Endothelial cell (in vitro differentiated cells): Measurements from ENCODE around the gene LRP1B. TPM values are rescaled to one million over a fixed set of nuclear protein-coding genes. Genes with fewer than 3 reads are reported as not detected.

Source experiments
- DNase-seq: peaks from one replicate; pipeline ENCODE4 v3.0.0; 2021; ENCODE audit warnings: low spot score
- H3K27ac Mint-ChIP-seq: one replicate; pipeline ENCODE4 v1.8.0; 2021; ENCODE audit warnings: mixed read lengths, inconsistent platforms; ENCODE audit not compliant: unreplicated experiment
- H3K27me3 Mint-ChIP-seq: one replicate; pipeline ENCODE4 v1.8.0; 2021; ENCODE audit warnings: mild to moderate bottlenecking, moderate library complexity, mixed read lengths, inconsistent platforms; ENCODE audit not compliant: unreplicated experiment
- H3K36me3 Mint-ChIP-seq: one replicate; pipeline ENCODE4 v1.8.0; 2021; ENCODE audit warnings: mild to moderate bottlenecking, low read depth, mixed read lengths, inconsistent platforms; ENCODE audit not compliant: unreplicated experiment
- H3K4me1 Mint-ChIP-seq: one replicate; pipeline ENCODE4 v1.8.0; 2021; ENCODE audit warnings: mild to moderate bottlenecking, mixed read lengths, inconsistent platforms; ENCODE audit not compliant: unreplicated experiment
- H3K4me3 Mint-ChIP-seq: one replicate; pipeline ENCODE4 v1.8.0; 2021; ENCODE audit warnings: mild to moderate bottlenecking, mixed read lengths, inconsistent platforms; ENCODE audit not compliant: unreplicated experiment
- H3K9me3 Mint-ChIP-seq: one replicate; pipeline ENCODE4 v1.8.0; 2021; ENCODE audit warnings: mixed read lengths, inconsistent platforms; ENCODE audit not compliant: unreplicated experiment
- total RNA-seq: library from RNA; stranded (reverse); fragmentation: NEBNext Ultra II Directional; extraction: Animal tissue kit (Norgen Biotek cat#: 25700); gene quantifications from one replicate; pipeline ENCODE4 v1.2.1, GENCODE V29; 2021; ENCODE audit not compliant: unreplicated experiment
- TF ChIP-seq, protein P1 (sequence below): fragments of 200-600 bp; sonication (generic); IDR thresholded peaks from one replicate; pipeline ENCODE4 v1.5.0; 2021; ENCODE audit warnings: antibody characterized with exemption; ENCODE audit not compliant: unreplicated experiment

LRP1B gene
- total RNA-seq, 1 donor from 2014 or later, result 1.4 TPM

DNA sequence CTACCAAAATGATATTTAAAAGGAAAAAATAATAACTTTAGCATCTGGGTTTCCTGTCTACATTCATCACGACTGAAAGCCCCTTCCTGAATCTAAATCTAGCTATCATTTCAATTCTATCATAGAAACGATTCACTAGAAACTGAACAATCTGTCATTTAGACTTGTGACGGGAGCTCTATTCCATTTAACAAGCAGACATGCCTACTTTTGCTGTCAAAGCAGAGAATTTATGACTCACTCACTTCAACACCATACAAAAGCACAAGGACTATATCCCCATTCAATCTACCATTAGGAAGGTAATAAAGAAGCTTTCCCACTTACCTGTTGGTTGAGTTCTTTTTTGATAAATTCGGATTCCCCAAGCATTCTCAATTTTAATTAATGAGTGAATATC is 1072.3 kb downstream of the LRP1B start:
- H3K4me3 Mint-ChIP-seq, result no peak overlapping the region
- no peaks in the 10 kb centered on the region for H3K4me1 Mint-ChIP-seq
- H3K36me3 Mint-ChIP-seq, result no peaks in the 10 kb centered on the region
- H3K9me3 Mint-ChIP-seq, result no peaks in the 10 kb centered on the region
- no peak for DNase-seq
- TF ChIP-seq, protein P1, sequence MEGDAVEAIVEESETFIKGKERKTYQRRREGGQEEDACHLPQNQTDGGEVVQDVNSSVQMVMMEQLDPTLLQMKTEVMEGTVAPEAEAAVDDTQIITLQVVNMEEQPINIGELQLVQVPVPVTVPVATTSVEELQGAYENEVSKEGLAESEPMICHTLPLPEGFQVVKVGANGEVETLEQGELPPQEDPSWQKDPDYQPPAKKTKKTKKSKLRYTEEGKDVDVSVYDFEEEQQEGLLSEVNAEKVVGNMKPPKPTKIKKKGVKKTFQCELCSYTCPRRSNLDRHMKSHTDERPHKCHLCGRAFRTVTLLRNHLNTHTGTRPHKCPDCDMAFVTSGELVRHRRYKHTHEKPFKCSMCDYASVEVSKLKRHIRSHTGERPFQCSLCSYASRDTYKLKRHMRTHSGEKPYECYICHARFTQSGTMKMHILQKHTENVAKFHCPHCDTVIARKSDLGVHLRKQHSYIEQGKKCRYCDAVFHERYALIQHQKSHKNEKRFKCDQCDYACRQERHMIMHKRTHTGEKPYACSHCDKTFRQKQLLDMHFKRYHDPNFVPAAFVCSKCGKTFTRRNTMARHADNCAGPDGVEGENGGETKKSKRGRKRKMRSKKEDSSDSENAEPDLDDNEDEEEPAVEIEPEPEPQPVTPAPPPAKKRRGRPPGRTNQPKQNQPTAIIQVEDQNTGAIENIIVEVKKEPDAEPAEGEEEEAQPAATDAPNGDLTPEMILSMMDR, result no peak
- H3K27ac Mint-ChIP-seq, result no peak overlapping the region
- no peaks in the 10 kb centered on the region for H3K27me3 Mint-ChIP-seq

DNA sequence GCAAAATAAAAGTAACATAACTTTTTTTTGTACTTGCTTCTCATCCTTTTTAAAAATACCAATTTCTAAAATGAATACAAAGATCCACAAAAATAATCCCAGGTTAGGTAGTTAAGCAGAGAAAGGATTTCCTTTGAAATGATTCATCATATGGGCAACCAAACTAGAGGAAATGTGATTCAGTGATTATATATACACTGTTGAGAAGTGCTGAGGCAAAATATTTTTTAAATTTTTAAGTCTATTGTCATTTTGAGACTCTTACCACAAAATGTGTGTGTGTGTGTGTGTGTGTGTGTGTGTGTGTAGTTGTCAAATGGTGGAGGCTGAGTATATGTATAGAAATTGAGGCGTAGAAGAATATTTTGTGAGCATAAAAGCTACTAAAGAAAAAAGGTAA is 1075.3 kb downstream of the LRP1B start:
- no peaks in the 10 kb centered on the region for H3K9me3 Mint-ChIP-seq
- no peaks in the 10 kb centered on the region for H3K27me3 Mint-ChIP-seq
- H3K36me3 Mint-ChIP-seq, result no peaks in the 10 kb centered on the region
- no peak overlapping the region for H3K4me3 Mint-ChIP-seq
- no peak for DNase-seq
- TF ChIP-seq, protein P1, result no peak
- no peak overlapping the region for H3K27ac Mint-ChIP-seq
- H3K4me1 Mint-ChIP-seq, result no peaks in the 10 kb centered on the region

DNA sequence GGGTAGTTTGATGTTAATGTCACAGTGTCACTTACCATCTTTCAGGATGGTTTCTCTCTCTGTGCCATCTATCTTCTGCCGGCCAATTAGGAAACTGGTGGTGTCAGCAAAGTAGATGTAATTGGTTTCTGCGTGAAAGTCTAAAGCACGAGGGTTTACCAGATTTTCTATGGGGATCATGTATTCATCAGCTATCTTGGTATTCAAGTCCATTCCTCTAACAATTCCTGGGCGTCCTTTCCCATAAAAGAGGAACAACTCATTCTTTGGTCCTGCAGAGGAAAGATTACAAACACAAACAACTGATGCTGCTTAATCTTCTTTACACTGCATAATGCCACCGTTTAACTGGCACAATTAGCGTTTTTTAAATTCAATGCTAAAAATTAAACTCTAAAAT is 1081.9 kb downstream of the LRP1B start:
- no peaks in the 10 kb centered on the region for H3K4me1 Mint-ChIP-seq

DNA sequence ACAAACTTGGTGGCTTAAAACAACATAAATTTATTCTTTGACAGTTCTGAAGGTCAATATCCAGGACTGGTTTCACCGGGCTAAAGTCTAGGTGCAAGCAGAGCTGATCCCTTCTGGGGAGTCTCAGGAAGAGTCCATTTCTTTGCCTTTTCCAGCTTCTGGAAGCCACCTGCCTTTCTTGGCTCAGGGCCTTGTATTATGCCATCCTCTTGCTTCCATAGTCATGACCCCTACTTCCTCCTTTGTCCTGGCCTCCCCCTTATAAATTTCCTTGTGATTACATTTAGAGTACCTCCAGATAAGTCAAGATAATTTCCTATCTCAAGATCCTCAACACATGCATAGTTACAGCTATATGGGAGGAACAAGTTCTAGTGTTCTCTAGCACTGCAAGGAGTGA is 1089.5 kb downstream of the LRP1B start:
- Mint-ChIP-seq H3K9me3 (no peaks in the 10 kb centered on the region), H3K27ac (no peak overlapping the region), H3K27me3 (no peaks in the 10 kb centered on the region), H3K4me1 (no peaks in the 10 kb centered on the region), H3K4me3 (no peak overlapping the region), H3K36me3 (no peaks in the 10 kb centered on the region)
- TF ChIP-seq, protein P1, result no peak
- DNase-seq, result no peak

More for the DNA sequence above, 1081.9 kb downstream of the LRP1B start:
- Mint-ChIP-seq H3K9me3 (no peaks in the 10 kb centered on the region), H3K27me3 (no peaks in the 10 kb centered on the region), H3K36me3 (no peaks in the 10 kb centered on the region), H3K27ac (no peak overlapping the region), H3K4me3 (no peak overlapping the region)
- TF ChIP-seq, protein P1, result no peak
- no peak for DNase-seq

DNA sequence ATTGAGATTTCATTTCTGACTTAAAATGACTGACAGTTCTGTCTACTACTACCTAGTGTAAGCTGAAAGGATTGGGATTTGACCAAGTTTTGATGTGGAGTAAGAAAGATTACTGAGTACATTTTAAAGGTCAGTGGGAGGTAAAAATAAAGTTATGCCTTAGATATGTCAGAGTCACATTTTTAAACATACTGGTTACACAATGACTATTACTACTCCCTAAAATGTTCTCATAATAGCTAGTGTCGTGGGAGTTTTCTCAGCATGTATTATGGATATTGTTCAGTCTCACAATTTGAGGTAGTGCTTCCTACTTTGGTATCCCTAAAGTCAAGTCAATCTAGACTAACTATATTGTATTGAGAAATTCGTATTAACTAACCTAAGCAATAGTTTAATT is 1092.5 kb downstream of the LRP1B start:
- TF ChIP-seq, protein P1, result no peak
- Mint-ChIP-seq H3K4me3 (no peak overlapping the region), H3K9me3 (no peaks in the 10 kb centered on the region), H3K27me3 (no peaks in the 10 kb centered on the region), H3K27ac (no peak overlapping the region), H3K4me1 (no peaks in the 10 kb centered on the region), H3K36me3 (no peaks in the 10 kb centered on the region)
- no peak for DNase-seq
